ENCODE data around the gene IZUMO1R. TPM values are rescaled to one million over a fixed set of nuclear protein-coding genes. Genes with fewer than 3 reads are reported as not detected.

IZUMO1R gene
- total and polyA plus RNA-seq, 2 of the 8 experiments (the other 6 are each of a cell fraction or from before 2014, with no cell fraction given), result not detected

DNA sequence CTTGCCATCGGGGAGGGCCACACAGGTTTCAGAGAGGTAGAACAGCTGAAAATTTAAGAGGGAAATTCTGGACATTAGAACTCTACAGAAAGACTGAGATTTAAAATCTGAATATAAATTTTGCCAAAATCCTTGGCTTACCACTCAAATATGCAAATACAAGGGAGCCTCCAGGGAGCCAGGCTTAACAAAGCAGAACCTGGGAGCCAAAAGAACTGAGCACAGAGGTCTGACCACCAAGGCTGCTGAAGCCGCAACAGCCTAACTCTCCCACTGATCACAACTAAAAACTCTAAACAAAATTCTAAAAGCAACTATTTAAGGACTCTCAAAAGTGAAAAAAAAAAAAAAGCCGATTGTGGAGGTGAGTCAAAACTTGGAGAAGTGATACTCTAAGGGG is 34.3 kb downstream of the IZUMO1R start:
- no peak for FAIRE-seq
- H3K36me3 ChIP-seq (ENCODE audit: control insufficient read depth in 2 of 4, insufficient read depth in 4 of 4, low read length in 3 of 4), result no peaks in the 10 kb centered on the region
- H3K23me2 ChIP-seq (ENCODE audit: low read depth, low read length), result no peaks in the 10 kb centered on the region
- H3K4me3 ChIP-seq (ENCODE audit: extremely low read depth in 1 of 4, insufficient read depth in 2 of 4, low read depth in 3 of 4, low read length in 4 of 4), result no peak overlapping the region
- no peaks in the 10 kb centered on the region for H3K9me3 ChIP-seq (ENCODE audit: insufficient read depth in 2 of 2, low read depth in 1 of 2, low read length in 1 of 2)
- H2AFZ ChIP-seq (ENCODE audit: low read length), result no peak overlapping the region
- no peak overlapping the region for H4K8ac ChIP-seq (ENCODE audit: extremely low read depth, insufficient read depth, low read length)
- H3K27me3 ChIP-seq (replicated peaks in 1 of 4; ENCODE audit: control insufficient read depth in 3 of 4, extremely low read depth in 1 of 4, insufficient read depth in 3 of 4, low read length in 3 of 4), result no peaks in the 10 kb centered on the region
- H3K14ac ChIP-seq (ENCODE audit: insufficient read length), result no peak overlapping the region
- no peak overlapping the region for H3K18ac ChIP-seq (ENCODE audit: extremely low read depth, low read length)
- no peak overlapping the region for H3K4ac ChIP-seq (replicated peaks; ENCODE audit: insufficient read length, low read depth, low read length)
- no peak overlapping the region for H3K27ac ChIP-seq (ENCODE audit: low read depth, low read length)
- no peak overlapping the region for H4K91ac ChIP-seq (replicated peaks; ENCODE audit: insufficient read length, low read length)
- H2BK20ac ChIP-seq (ENCODE audit: low read length), result no peak overlapping the region
- no peak overlapping the region for H2BK120ac ChIP-seq (replicated peaks; ENCODE audit: low read depth, low read length)
- no peak overlapping the region for H2BK12ac ChIP-seq (ENCODE audit: low read depth, low read length)
- no peaks in the 10 kb centered on the region for H3K79me1 ChIP-seq (ENCODE audit: low read depth, low read length)
- no peaks in the 10 kb centered on the region for H4K20me1 ChIP-seq (replicated peaks in 1 of 2; ENCODE audit: control insufficient read depth in 1 of 2, insufficient read depth in 2 of 2, low read length in 2 of 2)
- no peak overlapping the region for H3K4me2 ChIP-seq (ENCODE audit: insufficient read depth in 1 of 2, low read depth in 2 of 2, low read length in 2 of 2)
- no peaks in the 10 kb centered on the region for H3K79me2 ChIP-seq (ENCODE audit: control insufficient read depth in 1 of 2, insufficient read depth in 2 of 2, low read length in 2 of 2)
- no peak overlapping the region for H3K23ac ChIP-seq (ENCODE audit: insufficient read length)
- H2AK5ac ChIP-seq (ENCODE audit: low read depth, low read length), result no peak overlapping the region
- ChIA-PET CTCF (ENCODE audit: partially characterized antibody) (interaction anchor here (1.4 to 1.6 kb wide), 2 partner anchors 12 to 33 kb away, joined by 3 read pairs; no protein-coding TSS in a partner anchor), POLR2A (ENCODE audit: partially characterized antibody) (no interaction called here)
- no peak overlapping the region for H3K56ac ChIP-seq (replicated peaks; ENCODE audit: insufficient read length, low read depth, low read length)
- no peak overlapping the region for H2BK5ac ChIP-seq (ENCODE audit: low read depth, low read length)
- H3K9ac ChIP-seq (replicated peaks in 1 of 4; ENCODE audit: extremely low read depth in 1 of 4, low read depth in 3 of 4, low read length in 3 of 4), result no peak overlapping the region
- DNase-seq (ENCODE audit: low read depth in 1 of 2, low spot score in 2 of 2), result no peak
- no peak overlapping the region for H4K5ac ChIP-seq (ENCODE audit: insufficient read length, low read depth, low read length)
- TF ChIP-seq JUN (IDR thresholded peaks at IDR 0.05; ENCODE audit: low read depth, low read length) (no peak), SP1 (IDR thresholded peaks at IDR 0.05; ENCODE audit: low read depth, low read length) (no peak), SAP30 (IDR thresholded peaks at IDR 0.05; ENCODE audit: insufficient read depth, insufficient replicate concordance, low read length) (no peak), BRCA1 (IDR thresholded peaks at IDR 0.05; ENCODE audit: low read depth, low read length) (no peak), KDM4A (IDR thresholded peaks at IDR 0.05; ENCODE audit: low read depth, low read length, severe bottlenecking) (no peak), BCL11A (IDR thresholded peaks at IDR 0.05; ENCODE audit: low read depth in 2 of 2, low read length in 2 of 2) (no peak)
- TF ChIP-seq, protein P1, sequence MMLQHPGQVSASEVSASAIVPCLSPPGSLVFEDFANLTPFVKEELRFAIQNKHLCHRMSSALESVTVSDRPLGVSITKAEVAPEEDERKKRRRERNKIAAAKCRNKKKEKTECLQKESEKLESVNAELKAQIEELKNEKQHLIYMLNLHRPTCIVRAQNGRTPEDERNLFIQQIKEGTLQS (IDR thresholded peaks at IDR 0.05; ENCODE audit: insufficient read depth, low read depth, low read length), result no peak
- TF ChIP-seq, protein P2, sequence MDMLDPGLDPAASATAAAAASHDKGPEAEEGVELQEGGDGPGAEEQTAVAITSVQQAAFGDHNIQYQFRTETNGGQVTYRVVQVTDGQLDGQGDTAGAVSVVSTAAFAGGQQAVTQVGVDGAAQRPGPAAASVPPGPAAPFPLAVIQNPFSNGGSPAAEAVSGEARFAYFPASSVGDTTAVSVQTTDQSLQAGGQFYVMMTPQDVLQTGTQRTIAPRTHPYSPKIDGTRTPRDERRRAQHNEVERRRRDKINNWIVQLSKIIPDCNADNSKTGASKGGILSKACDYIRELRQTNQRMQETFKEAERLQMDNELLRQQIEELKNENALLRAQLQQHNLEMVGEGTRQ (IDR thresholded peaks at IDR 0.05; ENCODE audit: low read length), result no peak
- H2BK15ac ChIP-seq (ENCODE audit: low read length), result no peak overlapping the region
- H3K4me1 ChIP-seq (replicated peaks in 1 of 4; ENCODE audit: control insufficient read depth in 3 of 4, insufficient read depth in 4 of 4, low read length in 3 of 4), result no peaks in the 10 kb centered on the region
- WGBS, 2 experiments (ENCODE audit: extremely low coverage in 1 of 2, insufficient coverage in 1 of 2, insufficient read length in 1 of 2, insufficient replicate concordance in 2 of 2, low coverage in 1 of 2, low lambda C conversion rate in 2 of 2, missing lambda C conversion rate in 1 of 2), result 87% methylated on average over 3 of the region's 3 CpGs; no CpG with 5 or more reads in 1 of the 2 experiments

All from H1 (cell line).